GM12892 (cell line): ENCODE data around the gene TMEM134.

ENCODE experiments used
- POLR2A ChIP-seq: IDR thresholded peaks from 2 replicates; pipeline ENCODE4 v1.6.1; 2011; ENCODE audit warnings: low read depth, low read length, control low read depth
- TAF1 ChIP-seq: IDR thresholded peaks from 2 replicates; pipeline ENCODE4 v1.6.1; 2011; ENCODE audit warnings: low read depth, mild to moderate bottlenecking, control low read depth, low read length, borderline replicate concordance

GRCh38 chr11:67463186-67463585 lies 5.9 kb downstream of the TMEM134 start:
- TF ChIP-seq TAF1 (no peak), POLR2A (no peak)
